IPS-18a (cell line): ENCODE data around the gene C20orf141.
A peak's percentile ranks its signal among the peaks of the same experiment; 100 is the strongest.

Source experiments
- H3K27ac ChIP-seq: one replicate; pipeline ENCODE4 v1.5.1; 2013; ENCODE audit warnings: low read length
- H3K27me3 ChIP-seq: one replicate; pipeline ENCODE4 v1.6.1; 2013; ENCODE audit warnings: mild to moderate bottlenecking, low read length; ENCODE audit not compliant: control insufficient read depth, insufficient read depth
- H3K36me3 ChIP-seq: one replicate; pipeline ENCODE4 v1.6.1; 2013; ENCODE audit warnings: low read depth, low read length; ENCODE audit not compliant: control insufficient read depth
- H3K4me1 ChIP-seq: one replicate; pipeline ENCODE4 v1.6.1; 2013; ENCODE audit warnings: low read depth, low read length; ENCODE audit not compliant: control insufficient read depth
- H3K4me3 ChIP-seq: one replicate; pipeline ENCODE4 v1.5.1; 2013; ENCODE audit warnings: low read length
- H3K9ac ChIP-seq: one replicate; pipeline ENCODE4 v1.6.1; 2013; ENCODE audit warnings: mild to moderate bottlenecking, low read length, moderate library complexity
- H3K9me3 ChIP-seq: one replicate; pipeline ENCODE4 v1.6.1; 2013; ENCODE audit warnings: low read depth, low read length; ENCODE audit not compliant: control insufficient read depth

The C20orf141 gene

DNA sequence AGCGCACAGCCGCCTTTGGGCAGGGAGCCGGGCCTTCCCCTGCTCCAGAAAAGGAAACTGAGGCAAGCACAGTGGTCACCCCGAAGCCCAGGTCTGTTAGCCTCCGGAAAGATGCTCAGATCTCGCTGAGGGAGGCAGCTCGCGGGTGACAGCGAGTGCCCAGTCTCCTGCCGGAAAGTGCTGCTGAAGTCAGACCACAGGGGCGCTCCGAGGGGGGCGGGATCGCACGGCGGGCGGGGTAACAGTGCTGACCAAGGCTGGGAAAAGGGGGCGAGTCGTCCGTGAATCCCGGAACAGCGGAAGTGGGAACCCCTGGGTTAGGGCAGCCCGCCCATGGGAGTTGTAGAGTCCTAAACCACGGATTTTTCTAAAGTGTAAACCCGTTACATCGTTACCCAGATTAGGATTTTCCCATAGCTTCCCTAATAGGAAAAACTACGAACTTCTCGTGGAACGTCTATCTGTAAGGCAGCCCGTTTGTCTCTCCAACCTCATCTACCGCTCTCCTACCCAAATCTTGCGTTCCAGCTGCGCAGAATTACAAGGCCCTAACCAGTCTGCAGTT is 26.3 kb downstream of the C20orf141 start:
- Histone ChIP-seq H3K9ac (no peak overlapping the region), H3K9me3 (no peaks in the 10 kb centered on the region), H3K27ac (no peak overlapping the region), H3K4me1 (no peaks in the 10 kb centered on the region), H3K36me3 (peaks cover 6% of the 10 kb centered on the region), H3K27me3 (peaks cover 16% of the 10 kb centered on the region), H3K4me3 (peak overlapping the region; percentile 84)

DNA sequence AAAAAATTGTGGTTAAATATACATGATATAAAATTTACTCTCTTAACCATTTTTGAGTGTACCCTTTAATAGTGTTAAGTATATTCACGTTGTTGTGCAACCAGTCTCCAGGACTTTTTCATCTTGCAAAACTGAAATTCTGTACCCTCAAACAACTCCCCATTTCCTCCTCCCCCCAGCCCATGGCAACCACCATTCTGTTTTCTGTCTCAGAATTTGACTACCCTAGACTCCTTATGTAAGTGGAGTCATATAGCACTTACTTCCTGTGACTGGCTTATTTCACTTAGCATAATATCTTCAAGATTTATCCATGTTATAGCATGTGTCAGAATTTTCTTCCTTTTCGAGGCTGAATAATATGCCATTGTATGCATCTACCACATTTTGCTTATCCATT is 30.8 kb downstream of the C20orf141 start:
- no peak overlapping the region for H3K9ac ChIP-seq
- H3K9me3 ChIP-seq, result no peaks in the 10 kb centered on the region
- no peaks in the 10 kb centered on the region for H3K36me3 ChIP-seq
- no peak overlapping the region for H3K4me3 ChIP-seq
- peaks cover 4% of the 10 kb centered on the region for H3K27me3 ChIP-seq
- no peak overlapping the region for H3K27ac ChIP-seq
- H3K4me1 ChIP-seq, result no peaks in the 10 kb centered on the region

DNA sequence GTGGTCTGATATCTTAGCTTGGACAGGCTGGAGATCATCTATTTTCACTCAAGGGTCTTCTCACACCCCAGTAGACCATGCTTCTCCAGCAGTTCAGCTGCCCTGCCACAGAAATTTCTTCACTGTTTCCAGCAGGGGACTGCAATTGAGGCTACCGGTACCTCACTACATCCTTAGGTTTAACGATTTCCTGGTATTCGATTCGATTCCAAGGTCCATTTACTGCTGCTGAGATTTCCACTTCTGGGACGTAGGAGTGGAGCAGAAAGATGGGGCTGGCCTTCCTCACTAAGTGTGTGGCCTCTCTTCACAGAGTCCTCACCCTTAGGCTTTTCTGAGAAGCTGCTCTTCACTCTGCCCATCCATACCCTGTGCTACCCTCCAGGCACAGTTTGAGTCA is 31.9 kb downstream of the C20orf141 start:
- H3K4me1 ChIP-seq, result no peaks in the 10 kb centered on the region
- H3K4me3 ChIP-seq, result no peak overlapping the region
- no peaks in the 10 kb centered on the region for H3K36me3 ChIP-seq
- H3K27me3 ChIP-seq, result no peaks in the 10 kb centered on the region
- H3K9ac ChIP-seq, result no peak overlapping the region
- no peaks in the 10 kb centered on the region for H3K9me3 ChIP-seq
- H3K27ac ChIP-seq, result no peak overlapping the region

DNA sequence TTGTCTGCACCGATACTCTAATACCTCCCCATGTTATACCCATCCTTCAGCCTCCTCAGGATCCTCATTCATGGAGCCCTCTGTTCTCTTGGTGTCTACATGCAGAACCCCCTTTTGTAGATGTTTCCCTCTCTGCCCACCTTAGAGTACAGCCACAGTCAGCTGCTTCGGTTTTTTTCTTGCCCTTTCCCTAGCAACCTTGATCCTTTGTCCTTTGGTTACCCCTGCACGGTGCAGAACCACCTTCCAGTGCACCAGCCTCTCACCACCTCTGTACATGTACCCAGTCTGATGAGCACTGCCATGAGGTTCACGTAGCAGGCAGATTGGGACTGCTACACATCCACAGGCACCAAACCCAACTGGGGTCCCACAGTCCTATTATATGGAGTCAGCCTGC is 33.0 kb downstream of the C20orf141 start:
- H3K9ac ChIP-seq, result no peak overlapping the region
- no peak overlapping the region for H3K4me3 ChIP-seq
- no peaks in the 10 kb centered on the region for H3K36me3 ChIP-seq
- no peaks in the 10 kb centered on the region for H3K4me1 ChIP-seq
- no peaks in the 10 kb centered on the region for H3K27me3 ChIP-seq
- no peaks in the 10 kb centered on the region for H3K9me3 ChIP-seq
- H3K27ac ChIP-seq, result no peak overlapping the region

DNA sequence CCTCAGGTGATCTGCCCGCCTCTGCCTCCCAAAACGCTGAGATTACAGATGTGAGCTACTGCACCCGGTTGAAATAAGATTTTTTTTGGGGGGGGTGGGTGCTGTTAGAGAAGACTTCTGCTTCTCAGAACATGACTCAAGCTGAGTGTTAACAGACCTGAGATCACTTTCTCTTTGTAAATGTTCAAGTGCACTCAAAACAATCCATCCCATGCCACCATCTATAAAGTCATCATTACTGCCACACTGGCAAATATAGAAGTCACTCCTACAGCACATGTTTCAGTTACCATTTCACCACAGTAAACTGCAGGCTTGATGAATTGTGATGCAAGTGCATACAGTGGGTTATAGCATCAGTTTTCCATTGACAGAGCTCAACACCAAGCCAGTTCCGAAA is 34.7 kb downstream of the C20orf141 start:
- Histone ChIP-seq H3K4me3 (no peak overlapping the region), H3K27ac (no peak overlapping the region), H3K9me3 (no peaks in the 10 kb centered on the region), H3K27me3 (no peaks in the 10 kb centered on the region), H3K36me3 (no peaks in the 10 kb centered on the region), H3K4me1 (no peaks in the 10 kb centered on the region), H3K9ac (no peak overlapping the region)

DNA sequence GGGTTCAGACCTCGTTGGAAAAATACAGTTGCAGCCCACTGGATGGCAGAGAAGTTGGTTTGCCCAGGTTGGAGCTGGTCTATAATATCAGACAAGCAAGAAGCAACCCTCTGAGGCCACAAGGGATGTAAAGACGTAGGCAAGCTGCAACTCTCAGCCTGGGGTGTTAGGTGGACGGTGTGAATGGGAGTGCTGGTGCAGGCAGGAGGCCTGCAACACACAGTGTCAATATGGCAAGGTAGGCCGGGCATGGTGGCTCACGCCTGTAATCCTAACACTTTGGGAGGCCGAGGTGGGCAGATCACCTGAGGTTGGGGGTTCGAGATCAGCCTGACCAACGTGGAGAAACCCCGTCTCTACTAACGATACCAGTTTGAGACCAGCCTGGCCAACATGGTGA is 36.3 kb downstream of the C20orf141 start:
- H3K27me3 ChIP-seq, result no peaks in the 10 kb centered on the region
- H3K9ac ChIP-seq, result no peak overlapping the region
- no peak overlapping the region for H3K27ac ChIP-seq
- no peaks in the 10 kb centered on the region for H3K9me3 ChIP-seq
- no peak overlapping the region for H3K4me3 ChIP-seq
- H3K36me3 ChIP-seq, result no peaks in the 10 kb centered on the region
- H3K4me1 ChIP-seq, result no peaks in the 10 kb centered on the region

DNA sequence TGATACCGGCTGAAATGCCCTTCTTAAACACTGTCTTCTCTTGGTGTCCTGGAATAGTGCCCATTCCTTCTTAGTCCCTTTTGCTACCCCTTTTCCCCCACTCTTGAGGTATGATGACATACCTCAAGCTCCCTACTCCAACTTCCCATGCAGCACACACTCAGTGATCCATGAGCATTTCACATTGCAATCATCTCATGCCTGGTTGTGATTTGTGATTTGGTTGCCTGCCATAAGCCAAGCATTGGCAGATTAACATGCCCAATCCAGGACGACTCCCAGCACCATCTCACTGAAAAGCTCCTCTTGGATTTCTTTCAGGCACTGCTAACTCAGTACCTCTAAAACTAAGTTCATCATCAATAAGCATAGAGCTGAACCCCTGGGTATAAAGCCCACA is 43.8 kb downstream of the C20orf141 start:
- Histone ChIP-seq H3K36me3 (no peaks in the 10 kb centered on the region), H3K4me3 (no peak overlapping the region), H3K27ac (no peak overlapping the region), H3K9me3 (no peaks in the 10 kb centered on the region), H3K4me1 (no peaks in the 10 kb centered on the region), H3K27me3 (no peaks in the 10 kb centered on the region), H3K9ac (no peak overlapping the region)

DNA sequence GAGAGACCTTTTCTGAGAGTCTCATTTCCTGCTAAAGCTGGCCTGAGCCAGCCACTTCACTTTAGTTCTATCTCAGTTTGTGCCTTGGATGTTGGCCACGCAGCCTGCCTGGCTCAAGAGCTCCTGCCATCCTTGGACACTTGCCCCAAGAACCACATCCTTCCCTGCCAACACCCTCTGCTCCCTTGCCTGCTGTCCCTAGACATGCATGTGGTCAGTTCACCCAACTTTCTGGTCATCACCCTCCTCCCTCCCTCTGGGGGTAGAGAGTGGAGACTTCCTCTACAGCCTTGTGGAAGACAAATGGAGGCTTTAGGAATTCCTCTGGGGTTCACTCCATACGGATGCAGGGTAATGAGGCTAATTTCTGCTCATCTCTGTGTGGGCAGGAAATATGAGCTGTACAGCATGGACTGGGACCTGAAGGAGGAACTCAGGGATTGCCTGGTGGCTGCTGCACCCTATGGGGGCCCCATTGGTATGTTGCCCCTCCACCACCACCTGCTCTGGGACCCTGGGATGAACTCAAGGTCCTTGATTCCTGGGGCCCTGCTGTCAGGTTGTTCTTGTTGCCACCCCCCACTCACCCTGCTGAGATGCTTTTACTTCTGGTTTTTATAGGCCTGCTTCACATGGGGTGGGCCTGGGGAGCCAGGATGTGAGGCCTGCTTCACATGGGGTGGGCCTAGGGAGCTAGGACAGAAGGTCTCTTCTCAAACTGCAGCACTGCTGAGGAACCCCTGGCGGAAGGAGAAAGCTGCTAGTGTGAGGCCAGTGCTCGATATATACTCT is 44.7 kb downstream of the C20orf141 start:
- no peaks in the 10 kb centered on the region for H3K36me3 ChIP-seq
- H3K4me3 ChIP-seq, result no peak overlapping the region
- no peak overlapping the region for H3K27ac ChIP-seq
- no peaks in the 10 kb centered on the region for H3K9me3 ChIP-seq
- no peaks in the 10 kb centered on the region for H3K27me3 ChIP-seq
- no peaks in the 10 kb centered on the region for H3K4me1 ChIP-seq
- no peak overlapping the region for H3K9ac ChIP-seq

DNA sequence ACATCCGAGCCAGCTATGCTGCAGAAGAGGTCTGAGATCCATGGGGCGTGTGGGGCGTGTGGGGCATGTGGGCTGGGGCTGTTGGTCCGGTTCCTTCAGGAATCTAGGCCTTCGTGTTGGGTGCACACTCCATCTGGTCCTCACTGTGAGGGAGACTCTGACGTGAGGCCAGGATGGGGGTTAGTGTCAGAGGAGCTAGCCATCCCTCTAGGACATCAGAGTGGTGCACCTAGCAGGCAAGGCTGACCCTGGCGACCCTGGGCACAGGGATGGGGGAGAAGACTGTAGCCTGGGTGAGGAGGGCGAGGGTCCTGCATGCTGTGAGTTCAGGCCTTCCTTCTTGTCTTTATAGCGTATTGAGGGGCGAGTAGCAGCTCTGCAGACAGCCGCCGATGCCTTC is 49.8 kb downstream of the C20orf141 start:
- H3K4me3 ChIP-seq, result no peak overlapping the region
- no peaks in the 10 kb centered on the region for H3K9me3 ChIP-seq
- no peak overlapping the region for H3K9ac ChIP-seq
- H3K4me1 ChIP-seq, result no peaks in the 10 kb centered on the region
- no peak overlapping the region for H3K27ac ChIP-seq
- H3K27me3 ChIP-seq, result no peaks in the 10 kb centered on the region
- H3K36me3 ChIP-seq, result no peaks in the 10 kb centered on the region

DNA sequence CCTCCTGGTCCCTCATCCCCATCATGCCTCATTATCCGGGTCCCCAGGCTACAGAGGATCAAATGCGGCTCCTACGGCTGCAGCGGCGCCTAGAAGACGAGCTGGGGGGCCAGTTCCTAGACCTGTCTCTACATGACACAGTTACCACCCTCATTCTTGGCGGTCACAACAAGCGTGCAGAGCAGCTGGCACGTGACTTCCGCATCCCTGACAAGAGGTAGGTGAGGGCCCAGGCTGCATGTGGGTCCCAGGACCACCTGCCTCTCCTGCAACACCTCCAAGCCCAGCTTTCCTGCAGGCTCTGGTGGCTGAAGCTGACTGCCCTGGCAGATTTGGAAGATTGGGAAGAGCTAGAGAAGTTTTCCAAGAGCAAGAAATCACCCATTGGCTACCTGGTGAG is 50.3 kb downstream of the C20orf141 start:
- H3K4me3 ChIP-seq, result no peak overlapping the region
- H3K4me1 ChIP-seq, result no peaks in the 10 kb centered on the region
- no peaks in the 10 kb centered on the region for H3K9me3 ChIP-seq
- no peaks in the 10 kb centered on the region for H3K36me3 ChIP-seq
- no peak overlapping the region for H3K9ac ChIP-seq
- H3K27me3 ChIP-seq, result no peaks in the 10 kb centered on the region
- no peak overlapping the region for H3K27ac ChIP-seq
